G401.6 (cell line): ENCODE measurements around the gene ROR2.

ENCODE experiments used
- FAIRE-seq: peaks from 2 replicates; lab custom pipeline; 2012; peaks lifted over from hg19 to GRCh38; lab: Jason Lieb, UNC

The ROR2 gene

DNA sequence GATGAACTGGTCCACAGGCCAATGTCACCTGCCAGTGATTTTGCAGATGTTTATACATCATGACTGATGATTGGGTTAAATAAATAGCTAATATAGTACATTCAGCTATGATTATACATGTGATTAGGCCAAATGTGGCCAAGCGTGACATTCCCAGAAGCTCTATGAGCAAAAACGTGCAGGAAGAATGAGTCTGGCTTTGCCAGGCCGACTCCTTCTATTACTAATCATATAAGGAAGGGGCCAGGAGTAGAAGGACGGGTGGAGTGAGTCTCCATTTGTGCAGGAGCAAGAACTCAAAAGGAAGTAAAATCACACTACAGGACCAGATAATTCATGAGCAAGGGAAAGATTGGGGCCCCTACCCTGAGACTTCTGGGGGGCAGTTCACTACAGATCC, 178.2 kb downstream of the ROR2 start:
- no peak for FAIRE-seq

DNA sequence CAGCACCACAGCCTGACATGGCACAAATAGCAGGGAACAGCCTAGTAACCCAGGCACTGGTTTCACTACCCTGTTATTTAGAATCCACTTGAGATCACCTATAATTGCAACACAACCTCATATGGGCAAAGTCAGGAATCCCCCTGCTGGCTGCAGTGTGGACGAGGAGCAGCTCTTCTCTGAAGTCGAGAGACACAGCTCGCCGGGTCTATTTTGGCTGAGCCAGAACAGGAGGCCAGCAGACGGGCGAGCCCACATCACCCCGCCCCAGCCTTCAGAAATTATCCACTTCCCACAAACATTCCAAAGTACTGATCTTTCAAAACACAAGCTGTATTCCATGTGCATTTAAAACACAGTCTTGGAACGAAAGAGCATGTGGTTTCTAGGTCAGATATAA, 179.0 kb downstream of the ROR2 start:
- FAIRE-seq: no peak

DNA sequence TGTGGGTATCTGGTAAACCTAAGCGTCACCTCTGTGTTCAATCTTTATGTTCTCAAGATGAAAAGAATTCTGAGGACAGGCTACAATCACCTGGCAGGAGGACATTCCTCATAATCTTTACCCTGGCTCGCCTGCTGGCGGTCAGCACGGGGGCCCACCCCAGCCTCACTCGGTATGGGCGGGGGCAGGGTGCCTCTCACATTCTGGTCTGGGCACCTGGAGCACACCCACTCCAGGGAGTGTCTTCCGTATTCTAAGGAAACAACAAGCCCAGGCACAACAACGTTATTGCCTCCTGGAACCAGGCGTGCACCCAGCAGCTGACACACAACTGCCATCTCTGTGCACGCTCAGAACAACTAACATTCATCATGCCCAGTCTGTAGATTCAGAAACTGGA, 179.8 kb downstream of the ROR2 start:
- no peak for FAIRE-seq

DNA sequence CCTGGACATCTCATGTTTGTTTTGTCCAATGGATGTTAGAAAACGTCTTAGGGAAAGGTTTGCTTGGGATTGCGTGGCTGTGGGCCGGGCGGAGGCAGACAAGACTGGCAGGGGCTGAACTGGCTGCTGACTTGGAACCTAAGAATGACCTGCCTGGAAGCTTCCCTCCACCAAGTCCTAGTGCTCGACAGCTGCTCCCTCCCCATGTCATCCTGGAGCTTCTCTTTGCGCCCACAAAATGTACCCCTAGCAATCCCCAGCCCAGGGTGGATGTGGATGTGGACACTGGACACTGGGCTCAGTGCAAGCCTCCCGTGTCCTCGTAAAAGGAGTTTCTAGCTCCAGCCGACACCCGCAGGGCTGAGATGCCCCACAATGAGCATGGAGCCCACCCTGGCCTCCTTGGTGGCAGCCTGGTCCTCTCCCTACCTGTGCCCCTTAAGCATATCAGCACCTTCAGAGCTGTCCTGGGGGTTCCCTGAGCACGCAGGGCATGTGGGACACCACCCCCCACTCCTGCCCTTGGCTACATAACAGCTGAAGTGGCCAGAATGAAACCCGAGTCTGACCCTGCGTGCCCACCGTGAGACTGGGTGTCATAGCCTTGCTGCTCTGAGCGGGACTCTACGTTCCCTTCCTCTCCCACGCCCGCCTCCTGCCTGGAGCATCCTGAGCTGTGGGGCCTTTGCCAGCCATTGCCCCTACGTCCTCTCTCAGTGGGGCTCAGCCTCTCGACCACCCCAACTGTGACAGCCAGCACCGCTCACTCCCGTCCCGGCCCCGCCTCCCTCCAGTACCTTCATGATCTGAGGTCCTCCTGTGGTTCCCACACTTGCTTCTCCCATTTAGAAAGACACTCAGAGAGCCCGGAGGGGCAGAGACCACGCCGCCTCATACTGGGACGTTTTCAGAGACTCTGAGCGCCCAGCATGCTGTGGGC, 180.8 kb downstream of the ROR2 start:
- FAIRE-seq: no peak

DNA sequence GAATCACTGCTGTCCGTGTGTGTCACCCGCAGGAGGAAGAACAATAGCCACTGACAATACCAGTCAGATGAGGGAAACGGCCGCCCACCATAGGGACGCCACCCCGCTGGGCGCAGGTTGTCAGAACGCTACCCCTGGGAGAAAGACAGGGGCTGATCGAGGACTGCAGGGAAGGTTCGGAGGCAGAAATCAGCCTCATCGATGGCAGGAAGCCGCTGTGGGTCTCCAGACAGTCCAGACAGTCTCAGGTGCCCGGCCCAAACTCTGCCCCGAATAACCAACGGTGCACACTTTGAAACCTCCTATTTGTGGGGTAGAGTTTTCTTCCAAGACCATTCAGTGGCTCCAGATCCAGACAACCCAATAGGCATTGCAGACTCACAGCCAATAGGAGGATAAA, 181.5 kb downstream of the ROR2 start:
- FAIRE-seq: no peak

DNA sequence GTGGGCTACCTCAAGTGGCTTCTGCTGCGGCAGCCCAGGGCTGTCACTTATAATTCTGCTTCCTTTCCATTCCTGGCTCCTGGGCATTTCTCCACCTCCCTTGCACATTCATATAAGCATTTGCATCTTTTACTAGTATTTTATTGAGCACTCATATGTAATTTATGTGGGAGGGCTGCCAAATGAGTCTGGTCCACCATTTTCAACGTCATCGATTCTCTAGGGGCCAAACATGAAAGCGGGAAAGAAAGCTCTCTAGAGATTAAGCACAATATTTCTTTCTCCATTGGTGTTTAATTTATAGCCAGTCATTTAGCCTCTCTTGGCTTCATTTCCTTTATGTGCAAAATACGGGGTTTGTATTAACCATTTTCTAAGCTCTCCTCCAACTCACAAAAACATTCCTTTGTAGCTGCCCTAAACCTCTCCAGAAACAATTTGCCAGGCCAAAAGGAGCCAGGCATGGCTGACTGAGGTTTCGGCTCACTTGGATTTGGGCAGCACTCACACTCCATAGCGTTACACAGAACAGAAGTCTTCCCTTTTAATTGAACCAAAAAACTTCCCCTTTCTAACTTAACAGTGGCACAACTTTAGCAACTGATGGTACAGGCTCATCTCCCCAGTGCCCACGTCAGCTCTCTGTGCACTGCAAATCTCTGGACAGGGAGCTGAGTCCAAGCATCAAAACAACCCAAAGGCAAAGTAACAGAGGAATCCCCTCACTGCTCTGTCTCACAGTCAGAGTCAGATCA, 183.5 kb downstream of the ROR2 start:
- no peak for FAIRE-seq

DNA sequence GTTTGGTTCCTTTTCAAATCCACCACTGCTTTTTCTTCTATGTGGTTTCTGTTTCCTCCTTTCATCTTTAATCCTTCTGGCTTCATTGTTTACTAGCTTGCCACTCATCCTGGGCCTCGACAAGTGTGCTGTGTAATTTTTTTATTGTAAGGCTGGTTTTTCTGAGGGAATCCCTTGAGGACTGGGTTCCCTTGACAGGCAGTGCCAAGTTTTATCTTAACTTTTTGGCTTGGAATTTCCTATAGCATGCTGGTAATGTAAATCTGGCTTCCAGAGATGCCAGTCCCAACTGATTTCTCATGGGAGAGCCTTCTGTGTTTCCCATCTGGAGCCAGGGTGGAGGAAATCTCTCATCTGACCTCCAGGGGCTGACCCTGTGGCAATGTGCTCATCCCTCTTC, 184.7 kb downstream of the ROR2 start:
- FAIRE-seq: no peak

DNA sequence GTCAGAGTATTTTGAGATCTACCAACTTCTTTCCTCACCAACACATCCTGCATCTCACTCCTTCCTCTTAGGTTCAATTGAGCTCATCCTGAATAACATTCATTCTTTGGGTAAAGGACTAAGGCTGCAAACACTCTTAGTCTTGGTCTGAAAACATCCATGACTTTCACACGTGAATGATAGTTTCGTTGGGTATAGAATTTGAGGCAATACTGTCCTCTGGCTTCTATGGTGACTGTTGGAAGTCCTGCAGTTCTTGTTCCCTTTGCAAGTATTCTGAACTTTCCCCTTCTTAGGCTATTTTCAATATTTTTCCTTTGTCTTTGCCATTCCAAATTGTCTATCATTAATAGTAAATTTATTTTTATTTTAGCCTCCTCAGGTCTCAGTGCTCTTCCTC, 185.4 kb downstream of the ROR2 start:
- FAIRE-seq: no peak

DNA sequence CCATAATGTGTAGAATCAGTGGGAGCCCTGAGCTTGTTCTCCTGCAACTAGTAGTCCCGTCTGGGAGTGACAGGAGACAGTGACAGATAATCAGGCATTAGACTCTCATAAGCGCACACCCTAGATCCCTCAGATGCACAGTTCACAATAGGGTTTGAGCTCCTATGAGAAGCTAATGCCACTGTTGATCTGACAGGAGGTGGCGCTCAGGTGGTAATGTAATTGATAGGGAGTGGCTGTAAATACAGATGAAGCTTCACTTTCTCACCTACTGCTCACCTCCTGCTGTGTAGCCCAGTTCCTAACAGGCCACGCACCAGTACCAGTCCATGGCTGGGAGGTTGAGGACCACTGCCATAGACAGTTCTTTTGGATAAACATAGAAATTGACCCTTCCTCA, 188.7 kb downstream of the ROR2 start:
- no peak for FAIRE-seq

DNA sequence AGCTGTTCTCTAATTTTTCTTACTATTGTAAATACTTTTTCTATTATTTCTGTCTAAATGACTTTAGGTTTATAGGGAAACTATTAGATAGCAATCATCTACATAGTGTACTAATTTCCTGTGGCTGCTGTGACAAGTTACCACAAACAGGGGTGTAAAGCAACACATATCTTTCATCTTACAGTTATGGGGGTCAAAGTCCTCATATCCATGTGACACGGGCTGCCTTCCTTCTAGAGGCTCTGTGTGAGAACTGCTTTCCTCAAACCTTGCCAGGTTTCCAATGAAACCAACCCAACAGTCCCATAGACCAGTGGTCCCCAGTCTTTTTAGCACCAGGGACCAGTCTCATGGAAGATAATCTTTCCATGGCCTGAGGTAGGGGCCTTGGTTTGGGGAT, 189.1 kb downstream of the ROR2 start:
- FAIRE-seq: no peak

DNA sequence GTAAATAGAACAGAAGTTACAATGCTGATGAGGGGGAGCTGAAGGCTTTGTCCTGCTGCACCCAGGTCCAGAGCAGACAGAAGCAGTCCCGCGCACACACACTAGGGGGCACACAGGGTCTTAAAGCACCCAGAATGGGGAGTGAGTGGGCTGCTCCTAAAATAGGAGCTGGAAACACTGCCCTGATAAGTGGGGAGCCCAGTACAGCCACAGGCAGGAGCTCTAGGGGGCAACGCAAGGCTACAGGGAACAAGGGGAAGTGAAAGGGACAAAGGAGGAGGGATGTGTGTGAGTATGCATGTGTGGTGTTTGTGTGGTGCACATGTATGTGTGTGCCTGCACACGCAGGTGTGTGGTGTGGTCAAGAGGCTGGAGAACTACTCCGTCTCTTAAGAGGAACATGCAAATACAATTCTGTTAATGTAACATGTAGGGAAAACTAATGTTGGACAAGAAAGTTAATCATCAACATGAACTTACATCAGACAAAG, 191.5 kb downstream of the ROR2 start:
- FAIRE-seq: no peak

DNA sequence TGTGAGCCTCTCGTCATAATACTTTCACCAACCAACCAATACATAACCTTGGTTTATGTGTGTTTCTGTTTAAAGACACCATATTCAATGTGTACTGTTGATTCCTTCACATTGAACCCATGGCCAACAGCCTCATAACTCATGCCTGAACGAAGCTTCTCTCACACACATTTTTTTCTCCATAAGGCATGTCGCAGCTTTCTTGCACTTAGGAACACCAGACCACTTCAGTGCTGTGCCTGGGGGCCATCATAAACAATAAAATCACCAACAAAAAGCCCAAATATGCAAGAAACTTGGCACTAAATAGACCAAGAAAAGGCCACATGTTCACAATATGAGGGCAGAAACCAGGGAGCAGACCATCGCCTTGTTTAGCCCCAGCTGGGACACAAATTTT, 192.2 kb downstream of the ROR2 start:
- FAIRE-seq: no peak

DNA sequence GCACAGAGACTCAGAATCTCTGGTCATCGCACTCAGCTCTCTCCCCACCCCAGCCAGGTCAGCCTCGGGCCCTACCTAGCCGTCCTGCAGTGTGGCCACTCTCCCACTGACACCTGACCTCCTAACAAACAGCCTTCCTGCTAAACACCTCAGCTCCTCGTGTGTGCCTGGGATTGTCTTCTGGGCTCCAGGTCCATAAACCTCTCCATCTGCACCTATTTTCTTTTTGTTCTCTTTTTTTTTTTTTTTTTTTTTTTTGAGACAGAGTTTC, 193.6 kb downstream of the ROR2 start:
- FAIRE-seq: no peak

DNA sequence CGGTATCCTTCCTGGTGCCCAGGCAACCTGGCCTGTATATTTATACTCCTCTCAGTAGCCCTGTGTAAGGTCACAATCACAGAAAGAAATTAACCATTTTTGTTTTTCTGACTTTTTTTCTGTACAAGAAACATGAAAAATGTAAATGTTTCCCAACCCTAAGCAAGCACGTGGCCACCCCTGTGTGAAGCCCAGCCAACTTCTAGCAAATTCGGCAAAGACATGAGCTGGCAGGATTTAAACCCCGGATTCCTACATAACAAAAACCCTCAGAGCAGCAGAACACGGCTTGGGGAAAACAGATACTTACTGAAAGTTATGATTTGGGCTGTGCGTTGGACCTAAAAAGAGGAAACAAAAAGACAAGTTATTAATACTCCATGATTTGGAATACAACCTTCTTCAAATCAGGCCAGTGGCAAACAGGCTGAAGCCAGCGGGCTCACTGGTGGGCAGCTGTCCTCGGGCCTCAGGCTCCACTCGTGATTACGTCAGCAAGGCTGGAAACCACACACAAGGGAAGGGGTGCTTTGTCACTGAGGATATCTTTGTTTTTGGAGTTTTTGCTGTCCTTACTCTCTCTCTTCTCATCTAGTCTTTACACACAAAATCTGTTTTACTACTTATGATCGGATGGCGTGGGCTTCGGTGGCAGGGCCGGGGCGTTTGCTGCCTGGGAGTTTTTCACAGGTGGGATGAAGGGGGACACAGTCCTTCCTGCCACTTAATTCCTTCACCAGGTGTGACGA, 194.1 kb downstream of the ROR2 start:
- FAIRE-seq: no peak

DNA sequence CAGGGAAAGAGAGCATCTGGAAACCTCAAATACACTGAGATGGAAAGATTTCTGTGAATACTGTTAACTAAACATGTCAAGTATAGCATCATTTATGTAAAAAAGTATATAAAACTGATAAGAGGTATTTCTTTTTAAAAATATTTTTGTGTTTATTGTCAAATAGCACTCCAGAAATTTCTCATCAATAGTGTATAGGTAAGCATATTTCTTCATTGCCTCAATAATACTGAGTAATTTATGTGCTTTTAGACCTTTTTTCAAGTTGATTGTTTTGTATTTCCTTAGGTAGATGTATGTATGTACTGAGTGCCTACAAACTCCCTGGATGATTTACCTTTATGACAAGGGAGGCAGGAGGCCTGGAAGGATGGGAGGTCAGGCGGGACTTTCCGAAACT, 196.3 kb downstream of the ROR2 start:
- FAIRE-seq: no peak

DNA sequence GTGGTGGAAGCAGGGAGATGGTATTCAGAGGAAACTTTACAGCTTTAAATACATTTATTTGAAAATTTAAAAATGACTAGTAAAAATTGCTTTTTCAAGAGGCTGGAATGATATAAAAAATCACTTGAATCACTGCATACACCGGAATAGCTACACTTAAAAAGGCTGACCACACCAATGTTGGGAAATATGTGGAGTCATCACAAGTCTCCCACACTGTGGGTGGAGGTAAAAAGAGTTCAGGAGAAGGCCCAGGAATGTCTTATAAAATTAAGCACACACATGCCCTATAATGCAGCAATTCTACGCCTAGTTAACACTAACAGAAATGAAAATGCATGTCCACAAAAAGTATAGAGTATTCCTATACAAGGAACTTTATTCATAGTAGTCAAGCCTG, 198.1 kb downstream of the ROR2 start:
- no peak for FAIRE-seq

DNA sequence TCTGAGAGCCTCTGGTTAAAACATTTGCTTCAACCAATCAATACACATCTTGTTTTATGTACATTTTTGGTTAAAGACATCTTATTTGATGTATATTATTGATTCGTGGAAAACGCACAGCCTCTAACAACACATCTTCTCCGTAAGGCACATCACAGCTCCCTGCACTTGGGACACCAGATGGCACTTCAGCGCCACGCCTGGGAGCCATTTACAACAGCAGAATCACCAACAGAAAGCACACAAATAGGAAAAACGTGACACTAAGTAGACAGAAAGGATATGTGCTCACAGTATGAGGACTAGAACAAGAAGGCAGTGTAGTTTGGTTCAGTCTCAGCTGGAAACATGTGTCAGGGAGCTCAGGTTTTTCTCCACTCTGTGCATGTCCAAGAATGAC, 199.7 kb downstream of the ROR2 start:
- FAIRE-seq: no peak

DNA sequence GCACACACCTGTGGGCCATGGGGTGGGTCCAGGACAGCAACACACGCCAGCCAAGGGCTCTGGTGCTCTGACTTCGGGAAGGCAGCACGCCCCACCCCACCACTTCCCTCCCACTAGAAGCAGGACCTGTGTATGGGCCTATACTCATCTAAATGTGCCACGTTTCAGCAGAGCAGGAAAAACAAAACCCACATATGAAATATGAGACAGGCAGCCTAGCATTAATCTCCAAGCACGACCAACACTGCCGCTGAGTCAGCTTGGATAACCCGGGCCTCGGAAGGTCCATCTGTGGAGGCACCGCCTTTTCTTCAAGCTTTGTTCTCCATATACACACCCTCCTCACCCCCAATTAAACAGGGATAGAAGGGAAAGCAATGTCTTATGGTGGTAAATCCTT, 203.1 kb downstream of the ROR2 start:
- FAIRE-seq: no peak

DNA sequence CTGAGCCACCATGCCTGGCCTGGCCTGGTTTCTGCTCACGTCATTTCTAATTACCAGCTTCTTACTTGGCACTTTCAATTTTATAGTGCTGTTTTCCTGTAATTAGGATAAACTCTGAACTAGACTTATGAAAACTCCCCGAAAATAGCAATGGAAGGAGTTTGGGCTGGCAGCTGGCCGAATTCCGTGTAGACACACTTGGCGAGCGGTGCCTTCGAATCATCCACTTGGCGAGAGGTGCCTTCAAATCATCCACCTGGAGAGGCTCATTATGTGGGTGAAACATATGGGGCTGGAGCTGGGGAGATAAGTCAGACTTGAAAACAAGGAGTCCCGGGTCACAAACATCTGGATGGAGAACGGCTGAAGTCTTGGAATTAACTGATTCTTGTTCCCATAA, 203.7 kb downstream of the ROR2 start:
- no peak for FAIRE-seq

DNA sequence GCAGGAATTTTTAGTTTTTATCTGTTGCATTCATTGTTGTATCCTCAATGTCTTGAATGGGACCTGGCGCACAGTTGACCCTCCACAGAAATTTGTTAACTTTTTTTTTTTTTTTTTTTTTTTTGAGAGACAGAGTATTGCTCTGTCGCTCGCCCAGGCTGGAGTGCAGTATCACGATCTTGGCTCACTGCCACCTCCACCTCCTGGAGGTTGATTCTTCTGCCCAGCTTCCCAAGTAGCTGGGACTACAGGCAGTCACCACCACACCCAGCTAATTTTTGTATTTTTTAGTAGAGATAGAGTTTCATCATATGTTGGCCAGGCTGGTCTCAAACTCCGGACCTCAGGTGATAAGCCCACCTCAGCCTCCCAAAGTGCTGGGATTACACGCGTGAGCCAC, 205.9 kb downstream of the ROR2 start:
- no peak for FAIRE-seq

DNA sequence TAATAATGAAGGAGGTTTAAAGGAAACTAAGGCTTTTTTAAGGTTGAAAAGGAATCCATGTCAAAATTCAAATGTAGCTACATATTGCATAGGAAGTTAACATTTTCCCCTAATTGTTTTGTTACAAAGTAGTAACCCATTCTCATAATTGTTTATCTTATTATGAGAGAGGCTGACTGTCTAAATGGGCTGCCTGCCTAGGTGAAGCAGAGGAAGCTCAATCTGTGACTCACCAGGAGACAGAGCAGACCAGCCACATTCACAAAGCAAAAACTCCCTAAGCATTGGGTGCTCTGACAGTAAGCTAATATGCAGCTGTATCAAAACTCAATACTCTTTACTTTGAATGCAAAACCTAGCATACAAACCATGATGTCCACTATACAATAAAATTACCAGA, 208.5 kb downstream of the ROR2 start:
- no peak for FAIRE-seq

DNA sequence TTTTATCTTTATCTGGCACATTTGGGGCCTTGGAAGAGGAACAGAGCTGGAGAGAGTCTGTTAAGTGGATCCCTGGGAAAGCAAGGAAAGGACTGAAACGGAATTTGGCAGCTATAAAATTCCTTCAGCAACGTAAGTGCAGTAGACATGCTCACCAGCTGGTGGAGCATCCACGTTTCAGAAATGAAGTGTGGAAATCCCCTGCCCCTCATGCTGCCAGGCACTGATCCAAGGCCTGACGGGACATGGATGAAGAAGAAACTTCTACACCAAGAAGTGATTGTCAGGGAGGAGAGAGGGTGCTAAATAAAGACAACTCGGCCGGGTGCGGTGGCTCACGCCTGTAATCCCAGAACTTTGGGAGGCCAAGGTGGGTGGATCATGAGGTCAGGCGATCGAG, 209.3 kb downstream of the ROR2 start:
- FAIRE-seq: no peak
